ENCODE data around the gene ANKRD44. TPM values are rescaled to one million over a fixed set of nuclear protein-coding genes. Genes with fewer than 3 reads are reported as not detected.

The ANKRD44 gene
- total RNA-seq, 1 experiment from 2014 or later: 2.4 TPM

DNA sequence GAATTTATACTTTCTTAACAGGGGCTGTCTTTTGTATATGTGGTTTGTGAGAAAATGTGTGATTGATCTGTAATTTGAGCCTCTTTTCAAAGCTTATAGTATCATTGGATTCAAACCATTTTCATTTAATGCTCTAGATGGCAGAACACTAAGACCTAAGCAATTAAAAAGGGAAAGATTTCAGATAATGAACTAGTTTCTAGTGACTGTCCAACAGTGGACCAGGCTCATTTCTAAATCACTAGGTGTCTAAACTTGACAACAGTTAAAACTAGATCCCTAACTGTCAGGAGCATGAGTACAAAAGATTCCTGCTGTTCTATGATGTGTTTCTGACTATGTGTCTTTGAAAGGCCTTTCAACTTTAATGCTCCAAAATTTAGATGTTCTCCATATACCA is 54.6 kb downstream of the ANKRD44 start:
- TF ChIP-seq EZH2 (IDR thresholded peaks at IDR 0.05; ENCODE audit: low read length, unreplicated experiment): no peak
- TF ChIP-seq, protein P1, sequence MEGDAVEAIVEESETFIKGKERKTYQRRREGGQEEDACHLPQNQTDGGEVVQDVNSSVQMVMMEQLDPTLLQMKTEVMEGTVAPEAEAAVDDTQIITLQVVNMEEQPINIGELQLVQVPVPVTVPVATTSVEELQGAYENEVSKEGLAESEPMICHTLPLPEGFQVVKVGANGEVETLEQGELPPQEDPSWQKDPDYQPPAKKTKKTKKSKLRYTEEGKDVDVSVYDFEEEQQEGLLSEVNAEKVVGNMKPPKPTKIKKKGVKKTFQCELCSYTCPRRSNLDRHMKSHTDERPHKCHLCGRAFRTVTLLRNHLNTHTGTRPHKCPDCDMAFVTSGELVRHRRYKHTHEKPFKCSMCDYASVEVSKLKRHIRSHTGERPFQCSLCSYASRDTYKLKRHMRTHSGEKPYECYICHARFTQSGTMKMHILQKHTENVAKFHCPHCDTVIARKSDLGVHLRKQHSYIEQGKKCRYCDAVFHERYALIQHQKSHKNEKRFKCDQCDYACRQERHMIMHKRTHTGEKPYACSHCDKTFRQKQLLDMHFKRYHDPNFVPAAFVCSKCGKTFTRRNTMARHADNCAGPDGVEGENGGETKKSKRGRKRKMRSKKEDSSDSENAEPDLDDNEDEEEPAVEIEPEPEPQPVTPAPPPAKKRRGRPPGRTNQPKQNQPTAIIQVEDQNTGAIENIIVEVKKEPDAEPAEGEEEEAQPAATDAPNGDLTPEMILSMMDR (conservative IDR thresholded peaks at IDR 0.05; ENCODE audit: low read depth, low read length): no peak
- TF ChIP-seq EZH2phosphoT487 (IDR thresholded peaks at IDR 0.05; ENCODE audit: borderline replicate concordance, low read length): no peak
- Histone ChIP-seq H3K9me2 (replicated peaks; ENCODE audit: low read length) (no peaks in the 10 kb centered on the region), H2AFZ (ENCODE audit: low read length) (no peak overlapping the region), H3K79me2 (ENCODE audit: low read length) (no peaks in the 10 kb centered on the region), H3K27me3 (ENCODE audit: low read length) (no peaks in the 10 kb centered on the region), H3K9ac (ENCODE audit: low read length) (no peak overlapping the region), H4K20me1 (ENCODE audit: low read length) (no peaks in the 10 kb centered on the region), H3K4me3 (ENCODE audit: low read length) (no peak overlapping the region), H3K27ac (ENCODE audit: low read length) (no peak overlapping the region), H3K36me3 (ENCODE audit: low read depth, low read length) (no peaks in the 10 kb centered on the region), H3K4me2 (ENCODE audit: low read length) (no peak overlapping the region), H3K4me1 (ENCODE audit: insufficient read depth, low read length) (no peaks in the 10 kb centered on the region), H3F3A (ENCODE audit: low read length, unreplicated experiment) (no peaks in the 10 kb centered on the region), H3K9me3 (ENCODE audit: low read length) (no peaks in the 10 kb centered on the region)
- ChIA-PET CTCF (no interaction called here), POLR2A (ENCODE audit: unreplicated experiment) (no interaction called here)
- intact Hi-C loops (cut with micrococcal nuclease): no loop called here
- no TSS peak for BruUV-seq (replicated peaks)
- DNase-seq: no peak
- ATAC-seq: no peak

DNA sequence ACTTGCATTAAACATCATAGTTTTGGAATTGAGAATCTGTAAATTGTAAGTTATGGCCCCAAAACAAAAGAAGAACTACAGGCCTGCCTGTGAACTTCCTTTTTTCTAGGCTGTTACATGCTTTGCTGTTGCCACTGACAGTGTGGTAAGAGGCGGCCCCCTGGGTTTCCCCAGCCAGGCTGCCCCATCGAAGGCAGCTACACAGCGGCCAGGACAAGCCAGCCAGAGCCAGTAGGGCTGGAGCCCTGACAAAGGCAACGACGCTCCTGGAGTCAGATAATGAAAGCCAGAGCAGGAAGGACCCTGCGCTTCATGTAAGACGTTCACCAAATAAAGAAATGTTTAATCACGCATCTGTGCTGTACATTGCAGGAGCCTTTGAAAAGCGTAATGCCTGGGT is 55.0 kb downstream of the ANKRD44 start:
- Histone ChIP-seq H3K4me1 (ENCODE audit: insufficient read depth, low read length) (no peaks in the 10 kb centered on the region), H4K20me1 (ENCODE audit: low read length) (no peaks in the 10 kb centered on the region), H3K4me2 (ENCODE audit: low read length) (no peak overlapping the region), H3K36me3 (ENCODE audit: low read depth, low read length) (no peaks in the 10 kb centered on the region), H3K9me3 (ENCODE audit: low read length) (no peaks in the 10 kb centered on the region), H3K9me2 (replicated peaks; ENCODE audit: low read length) (no peaks in the 10 kb centered on the region), H3F3A (ENCODE audit: low read length, unreplicated experiment) (no peaks in the 10 kb centered on the region), H2AFZ (ENCODE audit: low read length) (no peak overlapping the region), H3K9ac (ENCODE audit: low read length) (no peak overlapping the region), H3K27ac (ENCODE audit: low read length) (no peak overlapping the region), H3K27me3 (ENCODE audit: low read length) (no peaks in the 10 kb centered on the region), H3K79me2 (ENCODE audit: low read length) (no peaks in the 10 kb centered on the region), H3K4me3 (ENCODE audit: low read length) (no peak overlapping the region)
- BruUV-seq (replicated peaks): no TSS peak
- DNase-seq (no peak), ATAC-seq (no peak)
- TF ChIP-seq EZH2phosphoT487 (IDR thresholded peaks at IDR 0.05; ENCODE audit: borderline replicate concordance, low read length): no peak
- no peak for TF ChIP-seq EZH2 (IDR thresholded peaks at IDR 0.05; ENCODE audit: low read length, unreplicated experiment)
- TF ChIP-seq, protein P1 (conservative IDR thresholded peaks at IDR 0.05; ENCODE audit: low read depth, low read length): no peak
- ChIA-PET CTCF (no interaction called here), POLR2A (ENCODE audit: unreplicated experiment) (no interaction called here)
- intact Hi-C loops (cut with micrococcal nuclease): no loop called here

DNA sequence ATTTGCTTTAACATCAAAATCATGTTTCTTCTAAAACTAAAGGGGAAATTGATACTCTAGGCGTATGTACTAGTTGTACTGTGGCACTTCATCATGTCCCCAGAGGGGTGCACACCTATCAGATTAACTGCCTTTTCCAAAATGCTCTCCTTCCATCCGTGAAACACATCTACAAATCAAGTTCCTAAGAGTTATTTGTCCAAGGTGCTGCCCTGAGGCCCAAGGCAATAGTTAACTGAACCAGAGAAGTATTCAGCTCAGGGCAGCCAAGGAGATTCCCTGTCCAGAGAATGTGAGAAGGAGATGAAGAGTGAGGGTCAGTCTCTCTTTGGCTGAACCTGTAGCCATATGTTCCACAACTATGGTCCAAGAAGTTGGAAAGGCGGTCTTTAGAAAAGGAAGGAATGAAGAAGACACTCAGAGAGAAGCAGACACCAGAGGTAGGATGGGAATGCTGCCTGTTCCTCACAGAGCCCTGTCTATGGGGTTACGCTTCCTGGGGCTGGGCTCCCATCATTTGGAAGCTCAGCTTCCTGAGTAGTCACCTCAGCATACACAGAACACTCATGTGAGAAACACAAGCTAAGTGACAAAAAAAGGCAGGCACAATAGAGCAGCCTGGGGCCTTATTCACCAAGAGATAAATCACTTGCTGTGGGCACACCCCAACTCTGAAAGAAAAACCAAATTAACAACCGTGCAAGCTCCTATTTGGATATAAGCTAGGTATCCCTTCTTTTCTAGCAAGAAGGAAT is 55.6 kb downstream of the ANKRD44 start:
- Histone ChIP-seq H3K9ac (ENCODE audit: low read length) (no peak overlapping the region), H3K9me3 (ENCODE audit: low read length) (no peaks in the 10 kb centered on the region), H3K9me2 (replicated peaks; ENCODE audit: low read length) (no peaks in the 10 kb centered on the region), H3K4me1 (ENCODE audit: insufficient read depth, low read length) (no peaks in the 10 kb centered on the region), H3K36me3 (ENCODE audit: low read depth, low read length) (no peaks in the 10 kb centered on the region), H3K27ac (ENCODE audit: low read length) (no peak overlapping the region), H3K79me2 (ENCODE audit: low read length) (no peaks in the 10 kb centered on the region), H4K20me1 (ENCODE audit: low read length) (no peaks in the 10 kb centered on the region), H3F3A (ENCODE audit: low read length, unreplicated experiment) (no peaks in the 10 kb centered on the region), H3K27me3 (ENCODE audit: low read length) (no peaks in the 10 kb centered on the region), H3K4me3 (ENCODE audit: low read length) (no peak overlapping the region), H3K4me2 (ENCODE audit: low read length) (no peak overlapping the region), H2AFZ (ENCODE audit: low read length) (no peak overlapping the region)
- POLR2A ChIA-PET (ENCODE audit: unreplicated experiment): no interaction called here
- ATAC-seq (no peak), DNase-seq (no peak)
- intact Hi-C loops (cut with micrococcal nuclease): no loop called here
- no peak for TF ChIP-seq EZH2phosphoT487 (IDR thresholded peaks at IDR 0.05; ENCODE audit: borderline replicate concordance, low read length)
- TF ChIP-seq EZH2 (IDR thresholded peaks at IDR 0.05; ENCODE audit: low read length, unreplicated experiment): no peak
- TF ChIP-seq, protein P1 (conservative IDR thresholded peaks at IDR 0.05; ENCODE audit: low read depth, low read length): no peak
- CTCF ChIA-PET: no interaction called here
- no TSS peak for BruUV-seq (replicated peaks)

Measured in PC-3 (cell line).